ENCODE measurements around the gene PACSIN3.

- TF ChIP-seq PKNOX1 (IDR thresholded peaks at IDR 0.05) (no peak), SUZ12 (IDR thresholded peaks at IDR 0.05) (no peak), NFRKB (IDR thresholded peaks at IDR 0.05) (no peak), CTBP1 (IDR thresholded peaks at IDR 0.05; ENCODE audit: borderline replicate concordance) (no peak)
Measured at GRCh38 chr11:47137476-47137875, 48.8 kb downstream of the PACSIN3 start.
